HG03025 (cell line): ENCODE data around the gene KRT3.

Experiments
- ATAC-seq: cut with Tn5 transposase; IDR thresholded peaks from one replicate; pipeline ENCODE4 v1.9.1; 2021; ENCODE audit warnings: mild to moderate bottlenecking, moderate library complexity; ENCODE audit not compliant: unreplicated experiment, low FRiP score

The KRT3 gene

GRCh38 chr12:52795694-52796428 is at the start of gene KRT3:
Gene KRT3 (minus strand): TSS chr12:52796117. CDS start chr12:52796042, 75 bp downstream.
- ATAC-seq = no peak

- no peak for ATAC-seq
Observed at GRCh38 chr12:52844386-52844785, 48.5 kb upstream of the KRT3 start.

- ATAC-seq = no peak
Observed at GRCh38 chr12:52839436-52840105, 43.7 kb upstream of the KRT3 start.

GRCh38 chr12:52838609-52839435 is 42.9 kb upstream of the KRT3 start:
- ATAC-seq = no peak

GRCh38 chr12:52837781-52838608 is 42.1 kb upstream of the KRT3 start:
- no peak for ATAC-seq

GRCh38 chr12:52837413-52837741 is 41.5 kb upstream of the KRT3 start:
- no peak for ATAC-seq

GRCh38 chr12:52836491-52837412 is 40.8 kb upstream of the KRT3 start:
- ATAC-seq = no peak

- ATAC-seq = no peak
Observed at GRCh38 chr12:52836042-52836466, 40.1 kb upstream of the KRT3 start.

- ATAC-seq = no peak
Observed at GRCh38 chr12:52835271-52836041, 39.5 kb upstream of the KRT3 start.

GRCh38 chr12:52834727-52835001 is 38.7 kb upstream of the KRT3 start:
- no peak for ATAC-seq

GRCh38 chr12:52833922-52834726 is 38.2 kb upstream of the KRT3 start, which contains the start of gene KRT79:
Gene KRT79 (minus strand): TSS chr12:52834311. CDS start chr12:52834260, 51 bp downstream.
- ATAC-seq = no peak

GRCh38 chr12:52832985-52833905 is 37.3 kb upstream of the KRT3 start:
- no peak for ATAC-seq

GRCh38 chr12:52832451-52832850 is 36.5 kb upstream of the KRT3 start:
- no peak for ATAC-seq

- no peak for ATAC-seq
Observed at GRCh38 chr12:52831251-52831650, 35.3 kb upstream of the KRT3 start.

- ATAC-seq = no peak
Observed at GRCh38 chr12:52829986-52830770, 34.3 kb upstream of the KRT3 start.

GRCh38 chr12:52828591-52829021 is 32.7 kb upstream of the KRT3 start:
- ATAC-seq = no peak
